SKM-1 (cell line): ENCODE measurements around the gene TESK1.

Source experiments
- DNase-seq: peaks from one replicate; lab custom pipeline; 2025; ENCODE audit not compliant: unreplicated experiment; lab: John Stamatoyannopoulos, UW

The TESK1 gene

DNA sequence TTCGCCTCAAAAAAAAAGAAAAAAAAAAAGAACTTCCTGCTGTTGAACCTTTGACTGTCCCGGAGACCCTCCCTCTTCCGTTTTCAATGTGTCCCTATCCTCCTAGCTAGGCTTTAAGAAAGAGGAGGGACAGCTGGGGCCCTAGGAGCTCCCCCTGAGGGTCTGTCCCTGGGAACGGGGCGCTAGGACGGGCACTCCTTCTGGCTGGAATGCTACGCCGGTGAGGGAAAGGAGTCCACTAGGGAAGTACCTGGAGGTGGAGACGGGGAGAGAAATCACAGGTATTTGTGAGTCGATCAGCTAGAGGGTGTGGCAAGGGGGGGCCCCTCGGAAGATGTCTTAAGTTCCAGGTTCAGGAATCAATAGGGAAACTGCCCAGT lies 41.1 kb downstream of the TESK1 start:
- no peak for DNase-seq

DNA sequence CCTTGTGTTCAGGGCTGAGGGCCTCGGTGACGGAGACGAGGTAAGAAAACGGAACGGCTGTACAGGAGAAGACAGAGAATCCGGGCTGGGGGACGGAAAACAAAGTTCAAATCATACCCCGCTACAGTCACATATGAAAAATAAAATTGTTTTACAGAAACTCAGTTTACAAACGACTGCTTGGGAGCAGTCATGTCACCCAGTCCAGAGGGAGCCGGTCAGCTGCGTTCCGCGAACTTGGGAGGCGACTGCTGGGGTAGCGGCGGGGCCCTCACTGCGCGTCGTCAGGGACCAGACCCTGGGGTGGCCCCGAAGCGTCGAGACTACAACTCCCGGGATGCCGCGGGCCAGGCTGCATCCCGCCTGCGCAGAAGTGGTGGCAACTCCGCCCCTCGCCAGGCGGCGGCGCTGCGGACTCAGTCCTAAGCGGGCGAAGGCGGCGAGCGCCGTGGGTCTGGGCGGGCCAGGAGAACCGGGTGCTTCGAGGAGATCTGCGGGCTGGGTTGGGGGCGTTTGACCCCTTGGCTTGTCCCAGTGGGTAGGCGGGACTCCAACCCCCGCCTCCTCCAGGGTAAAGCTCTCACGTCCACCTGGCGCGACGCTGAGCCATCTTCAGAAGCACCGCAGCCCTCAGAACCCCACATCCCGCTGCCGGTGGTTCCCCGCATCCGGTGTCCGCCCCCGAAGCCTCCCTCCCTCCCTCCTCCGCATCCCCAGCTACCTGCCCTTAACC lies 41.6 kb downstream of the TESK1 start:
- peak; percentile 85 for DNase-seq

DNA sequence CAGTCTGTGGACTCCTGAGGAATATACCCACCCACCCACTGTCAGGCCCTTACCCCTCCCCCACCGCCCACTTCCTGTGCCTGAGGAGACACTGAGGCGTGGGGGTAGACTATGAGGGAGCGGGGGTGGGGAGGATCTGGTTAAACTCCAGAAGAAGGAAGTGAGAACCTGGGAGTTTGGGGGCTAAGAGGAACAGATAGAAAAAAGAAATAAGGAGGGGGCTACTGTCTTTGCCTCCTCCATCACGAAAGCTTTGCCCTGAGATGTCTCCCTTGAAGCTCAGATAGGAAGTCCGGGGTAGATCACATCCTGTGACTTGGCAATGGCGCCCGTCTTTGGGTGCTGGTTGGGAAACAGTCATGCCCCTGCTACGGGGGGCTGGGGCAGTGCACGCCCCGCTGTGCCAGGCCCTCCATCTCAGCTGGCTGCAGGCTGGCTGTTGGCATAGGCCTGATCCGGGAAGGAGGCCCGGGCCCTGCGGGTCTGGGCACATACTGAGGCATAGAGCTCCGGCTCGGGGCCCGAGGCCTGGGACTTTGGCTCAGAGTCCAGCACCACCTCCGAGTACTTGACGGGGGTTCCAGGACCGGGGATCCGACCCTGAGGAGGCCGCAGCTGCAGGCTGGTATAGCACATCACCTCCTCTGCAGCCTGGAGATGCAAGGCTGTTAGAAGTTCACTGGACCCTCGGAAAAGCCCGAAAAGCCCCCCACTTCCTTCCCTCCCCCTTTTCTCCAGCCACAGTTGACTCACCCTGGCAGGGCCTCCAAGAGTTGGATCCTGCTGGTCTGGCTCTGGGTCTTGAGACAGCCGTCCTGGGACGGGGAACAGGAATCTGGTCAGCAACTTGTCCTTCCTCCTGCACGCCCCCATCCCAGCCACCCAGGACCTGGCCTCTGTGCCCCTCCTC lies 44.6 kb downstream of the TESK1 start:
- DNase-seq = peak; percentile 23

DNA sequence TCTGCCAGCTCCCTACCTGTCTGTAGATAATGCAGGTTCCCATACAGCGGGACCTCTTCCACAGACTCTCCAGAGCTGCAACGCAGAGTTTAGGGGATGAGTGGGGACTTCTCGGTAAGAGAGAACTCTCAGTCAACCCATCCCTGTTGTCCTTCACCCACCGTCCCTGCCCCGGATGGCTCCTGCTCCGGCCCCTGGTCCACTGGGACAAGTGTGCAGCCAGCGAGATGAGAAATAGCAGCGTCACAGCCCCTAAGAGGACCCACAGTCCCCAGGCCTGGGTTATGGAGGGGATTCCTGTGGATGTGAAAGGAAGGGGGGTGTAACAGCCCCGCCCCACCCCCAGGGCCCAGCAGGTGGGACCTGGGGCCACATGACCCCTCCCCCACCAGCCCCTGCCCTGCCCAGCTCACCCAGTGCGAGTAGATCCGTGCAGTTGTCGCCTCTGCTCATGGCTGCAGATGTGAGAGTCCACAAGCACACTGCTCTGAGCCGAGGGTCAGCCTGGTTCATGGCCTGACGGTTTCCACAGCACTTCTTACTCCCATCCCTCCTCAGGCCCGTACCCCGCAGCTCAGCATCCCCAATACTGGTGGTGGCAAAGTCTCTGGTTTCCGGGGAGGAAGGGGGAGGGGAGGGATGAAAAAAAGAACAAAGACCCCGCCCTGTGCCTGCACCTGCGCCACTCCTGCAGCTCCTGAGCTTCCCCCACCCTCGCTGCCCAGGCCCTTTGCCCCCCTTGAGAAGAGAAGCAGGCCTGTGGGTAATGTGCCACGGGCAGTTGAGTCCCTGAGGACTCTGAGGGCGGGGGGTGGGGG lies 45.5 kb downstream of the TESK1 start, which contains the start of gene SIT1:
SIT1 (minus strand) TSS at position 591 of the 818 bp plus-strand sequence; CDS start at position 513, 78 bp downstream.
- DNase-seq = no peak

DNA sequence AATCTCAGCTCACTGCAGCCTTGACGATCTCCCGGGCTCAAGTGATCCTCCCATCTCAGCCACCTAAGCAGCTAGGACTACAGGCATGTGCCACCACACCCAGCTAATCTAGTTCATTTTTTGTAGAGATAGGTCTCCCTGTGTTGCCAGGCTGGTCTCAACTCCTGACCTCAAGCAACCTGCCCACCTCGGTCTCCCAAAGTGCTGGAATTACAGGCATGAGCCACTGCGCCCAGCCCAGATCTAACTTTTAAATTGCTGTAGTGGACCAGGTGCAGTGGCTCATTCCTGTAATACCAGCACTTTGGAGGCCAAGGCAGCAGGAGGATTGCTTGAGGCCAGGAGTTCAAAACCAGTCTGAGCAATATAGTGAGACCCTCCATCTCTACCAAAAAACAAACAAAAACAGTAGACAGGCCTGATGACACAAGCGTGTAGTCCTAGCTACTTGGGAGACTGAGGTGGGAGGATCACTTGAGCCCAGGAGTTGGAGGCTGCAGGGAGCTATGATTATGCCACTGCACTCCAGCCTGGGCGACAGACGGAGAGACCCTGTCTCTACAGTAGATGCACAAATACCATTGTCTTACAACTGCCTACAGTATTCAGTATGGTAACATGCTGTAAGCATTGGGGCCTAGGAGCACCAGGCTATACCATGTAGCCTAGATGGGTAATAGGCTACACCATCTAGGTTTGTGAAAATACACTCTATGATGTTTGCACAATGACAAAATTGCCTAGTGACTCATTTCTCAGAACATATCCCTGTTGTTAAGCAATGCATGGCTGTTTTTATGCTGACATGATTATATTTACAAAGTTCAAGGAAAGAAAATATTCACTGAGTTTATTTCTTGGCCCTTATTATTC lies 47.1 kb downstream of the TESK1 start:
- DNase-seq = no peak

DNA sequence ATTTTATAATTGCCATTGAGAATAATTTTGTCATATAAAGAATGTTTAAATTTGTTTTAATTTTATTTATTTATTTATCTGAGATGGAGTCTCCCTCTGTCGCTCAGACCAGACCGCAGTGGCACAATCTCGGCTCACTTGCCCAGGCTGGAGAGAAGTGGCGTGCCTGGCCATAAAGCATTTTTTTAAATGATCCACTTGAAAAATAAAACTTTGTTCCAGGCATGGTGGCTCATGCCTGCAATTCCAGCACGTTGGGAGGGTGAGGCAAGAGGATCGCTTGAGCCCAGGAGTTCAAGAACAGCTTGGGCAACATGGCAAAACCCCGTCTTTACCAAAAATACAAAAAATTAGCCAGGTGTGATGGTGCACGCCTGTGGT lies 47.8 kb downstream of the TESK1 start:
- DNase-seq = no peak

- DNase-seq = no peak
Measured at GRCh38 chr9:35653611-35654010, 48.5 kb downstream of the TESK1 start.

GRCh38 chr9:35656348-35656747 lies 51.3 kb downstream of the TESK1 start:
- DNase-seq = no peak

DNA sequence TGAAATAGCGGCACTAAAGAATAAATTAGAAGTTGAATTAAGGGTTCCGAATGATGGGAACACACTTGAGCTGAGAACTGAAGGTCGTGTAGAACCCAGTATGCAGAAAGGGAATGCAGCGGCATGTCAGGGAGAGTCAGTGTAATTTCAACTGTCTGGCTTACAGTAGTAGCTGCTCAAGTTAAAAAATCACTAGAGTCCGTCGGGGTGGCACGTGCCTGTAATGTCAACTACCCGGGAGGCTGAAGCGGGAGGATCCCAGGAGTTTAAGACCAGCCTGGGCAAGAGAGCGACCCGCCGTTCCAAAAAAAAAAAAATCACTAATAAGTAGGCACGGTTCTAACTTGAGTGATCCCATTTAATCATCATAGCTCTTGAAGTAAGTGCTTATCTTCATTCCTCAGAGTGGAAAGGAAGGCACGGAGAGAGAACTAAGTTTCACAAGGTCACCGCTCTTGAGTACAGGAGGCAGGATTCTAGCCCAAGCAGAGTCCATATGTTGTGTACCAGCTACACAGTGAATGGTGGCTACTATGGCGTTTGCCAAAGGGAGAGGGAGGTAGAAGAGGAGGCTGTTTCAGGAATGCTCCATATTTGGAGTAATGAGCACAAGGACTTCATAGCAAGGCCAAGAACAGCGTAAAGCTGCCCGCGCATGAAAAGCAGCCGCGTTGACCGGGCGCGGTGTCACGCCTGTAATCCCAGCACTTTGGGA lies 51.9 kb downstream of the TESK1 start:
- DNase-seq = no peak

GRCh38 chr9:35657546-35658136 lies 52.6 kb downstream of the TESK1 start, which contains the start of gene RMRP:
Gene RMRP, minus strand, starts transcription at chr9:35658019.
- peak; percentile 97 for DNase-seq

GRCh38 chr9:35658137-35658967 lies 53.3 kb downstream of the TESK1 start, which contains the start of gene CCDC107:
Gene CCDC107, plus strand, starts transcription at chr9:35658292. Its CDS starts 88 bp downstream, at chr9:35658380.
- peak; percentile 77 for DNase-seq

DNA sequence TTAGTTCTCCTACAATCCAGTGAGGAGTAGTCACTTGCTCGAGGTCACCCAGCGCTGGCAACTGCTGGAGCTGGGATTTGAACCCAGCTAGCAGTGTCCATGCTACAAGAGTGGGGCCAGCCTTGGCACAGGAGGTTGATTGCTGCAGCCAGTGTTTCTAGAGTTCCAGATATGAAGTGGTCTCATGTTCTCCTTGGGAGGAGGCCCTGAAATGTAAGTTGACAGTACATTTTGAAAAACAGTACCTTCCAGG lies 53.8 kb downstream of the TESK1 start:
- DNase-seq = no peak

DNA sequence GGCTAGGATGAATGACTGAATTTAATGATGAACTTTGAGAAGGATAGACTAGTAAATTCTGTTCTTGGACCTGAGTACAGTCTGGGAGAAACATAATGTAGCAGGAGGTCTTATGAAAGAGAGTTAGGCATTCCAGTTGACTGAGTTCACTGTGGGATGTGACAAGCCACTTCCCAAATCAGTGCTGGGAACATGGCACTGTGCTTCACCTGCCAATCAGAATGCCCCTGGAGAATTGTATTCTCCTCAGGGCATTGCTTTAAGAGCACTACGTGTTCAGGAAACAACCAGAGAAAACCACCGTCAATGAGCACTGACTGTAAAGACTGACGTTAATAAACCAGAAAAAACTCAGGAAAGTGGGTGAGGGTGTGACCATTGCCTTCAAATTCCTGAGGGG lies 54.3 kb downstream of the TESK1 start:
- no peak for DNase-seq
